ENCODE data around the gene RASGRF1.

DNA sequence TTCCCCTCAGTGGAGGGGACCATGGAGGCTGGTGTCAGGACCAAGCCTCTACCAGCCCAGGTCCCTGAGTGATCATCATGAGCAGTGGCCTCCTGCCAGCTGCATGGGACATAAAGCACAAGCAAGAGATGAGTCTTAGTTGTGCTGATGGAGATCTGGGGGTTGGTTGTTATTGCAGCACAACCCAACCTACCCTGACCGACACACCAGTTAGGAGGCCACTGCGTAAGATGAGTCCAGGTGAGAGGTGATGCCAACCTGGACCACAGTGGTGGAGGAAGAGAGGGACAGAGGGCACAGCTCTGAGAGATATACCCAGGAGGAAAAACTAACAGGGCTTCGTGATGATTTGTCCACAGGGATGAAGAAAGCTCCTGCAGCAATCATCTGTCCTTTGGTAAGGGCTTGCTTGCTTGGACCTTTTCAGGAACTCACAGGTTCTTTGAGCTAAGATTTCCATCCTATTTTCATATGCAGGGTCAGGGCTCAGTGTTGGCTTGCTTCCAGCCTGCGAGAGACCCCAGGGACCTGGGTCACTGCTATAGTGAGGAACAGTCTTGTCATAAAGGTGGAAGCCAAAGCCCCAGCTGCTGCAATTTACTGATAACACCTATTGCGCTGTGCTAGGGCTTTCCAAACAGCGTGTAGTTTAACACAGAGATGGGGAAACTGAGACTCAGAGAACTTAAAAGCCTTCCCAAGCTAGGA, 8.1 kb downstream of the RASGRF1 start:
- TF ChIP-seq, protein P1, sequence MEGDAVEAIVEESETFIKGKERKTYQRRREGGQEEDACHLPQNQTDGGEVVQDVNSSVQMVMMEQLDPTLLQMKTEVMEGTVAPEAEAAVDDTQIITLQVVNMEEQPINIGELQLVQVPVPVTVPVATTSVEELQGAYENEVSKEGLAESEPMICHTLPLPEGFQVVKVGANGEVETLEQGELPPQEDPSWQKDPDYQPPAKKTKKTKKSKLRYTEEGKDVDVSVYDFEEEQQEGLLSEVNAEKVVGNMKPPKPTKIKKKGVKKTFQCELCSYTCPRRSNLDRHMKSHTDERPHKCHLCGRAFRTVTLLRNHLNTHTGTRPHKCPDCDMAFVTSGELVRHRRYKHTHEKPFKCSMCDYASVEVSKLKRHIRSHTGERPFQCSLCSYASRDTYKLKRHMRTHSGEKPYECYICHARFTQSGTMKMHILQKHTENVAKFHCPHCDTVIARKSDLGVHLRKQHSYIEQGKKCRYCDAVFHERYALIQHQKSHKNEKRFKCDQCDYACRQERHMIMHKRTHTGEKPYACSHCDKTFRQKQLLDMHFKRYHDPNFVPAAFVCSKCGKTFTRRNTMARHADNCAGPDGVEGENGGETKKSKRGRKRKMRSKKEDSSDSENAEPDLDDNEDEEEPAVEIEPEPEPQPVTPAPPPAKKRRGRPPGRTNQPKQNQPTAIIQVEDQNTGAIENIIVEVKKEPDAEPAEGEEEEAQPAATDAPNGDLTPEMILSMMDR (conservative IDR thresholded peaks at IDR 0.05; ENCODE audit: low read length): no peak
- TF ChIP-seq EZH2phosphoT487 (IDR thresholded peaks at IDR 0.05; ENCODE audit: borderline replicate concordance): no peak
